HAP-1 (cell line): ENCODE results near the gene RGS9BP.
A peak's percentile ranks its signal among the peaks of the same experiment; 100 is the strongest.

Experiments used
- DNase-seq, 2 experiments: peaks; one replicate each; pipeline ENCODE4 v3.0.0-alpha.2; 2016 to 2020; ENCODE audit warnings: low spot score in 2 of 2
- H3K27me3 ChIP-seq: fragments of 250-450 bp; sonication (Bioruptor Pico); 2 replicates; pipeline ENCODE4 v1.5.1; 2020; ENCODE audit warnings: low read depth, mild to moderate bottlenecking, moderate library complexity
- H3K36me3 ChIP-seq: fragments of 250-450 bp; sonication (Bioruptor Pico); replicated peaks from 2 replicates; pipeline ENCODE4 v1.5.1; 2020; ENCODE audit warnings: mild to moderate bottlenecking
- H3K4me1 ChIP-seq: fragments of 250-450 bp; sonication (Bioruptor Pico); 2 replicates; pipeline ENCODE4 v1.5.1; 2020; ENCODE audit warnings: mild to moderate bottlenecking
- H3K4me3 ChIP-seq: fragments of 250-450 bp; sonication (Bioruptor Pico); 2 replicates; pipeline ENCODE4 v1.5.1; 2020; ENCODE audit warnings: mild to moderate bottlenecking, moderate library complexity
- H3K9me3 ChIP-seq: fragments of 250-450 bp; sonication (Bioruptor Pico); 2 replicates; pipeline ENCODE4 v1.5.1; 2020; ENCODE audit warnings: mild to moderate bottlenecking, moderate library complexity
- in situ Hi-C: fragments of 300-500 bp; cut with MboI; formaldehyde crosslinking; loops from 3 replicates; pipeline ENCODE4 v1.14.3; 2020; ENCODE audit warnings: low sequenced_read_pairs, inconsistent platforms, mixed read lengths

Gene RGS9BP

GRCh38 chr19:32719611-32720059 is 44.0 kb downstream of the RGS9BP start, which contains the start of gene TDRD12:
Gene TDRD12 (plus strand): TSS chr19:32719767. CDS start chr19:32720073, 306 bp downstream.
- in situ Hi-C loops, result no loop called here
- Histone ChIP-seq H3K36me3 (peaks cover 4% of the 10 kb centered on the region), H3K4me1 (no peaks in the 10 kb centered on the region), H3K9me3 (no peaks in the 10 kb centered on the region), H3K27me3 (no peaks in the 10 kb centered on the region), H3K4me3 (no peak within 1 kb of the TSS)
- DNase-seq, result peak in 1 of 2 experiments; percentile 25

GRCh38 chr19:32720216-32720935 is 44.7 kb downstream of the RGS9BP start:
- H3K27me3 ChIP-seq, result no peaks in the 10 kb centered on the region
- DNase-seq, result no peak
- H3K36me3 ChIP-seq, result 0 out of 2 replicates have a peak, but pooled peaks cover 4% of the 10 kb centered on the region
- H3K4me1 ChIP-seq, result no peaks in the 10 kb centered on the region
- no peak overlapping the region for H3K4me3 ChIP-seq
- in situ Hi-C loops, result no loop called here
- H3K9me3 ChIP-seq, result no peaks in the 10 kb centered on the region

DNA sequence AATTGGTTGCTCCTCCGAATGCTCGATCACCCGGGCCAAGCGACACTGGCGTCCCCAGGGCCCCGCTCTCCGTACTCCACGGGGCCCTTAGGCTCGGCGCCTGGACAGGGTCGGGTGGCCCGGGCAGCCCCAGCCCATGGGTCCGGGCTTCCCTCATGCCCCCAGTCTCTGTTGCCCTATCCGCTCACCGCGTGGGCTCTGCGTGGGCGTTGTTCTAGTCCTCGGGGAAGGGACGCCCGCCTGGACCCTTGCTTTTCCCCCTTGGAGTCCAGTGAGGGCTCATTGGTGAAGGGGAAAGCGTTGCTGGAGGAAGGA is 45.2 kb downstream of the RGS9BP start:
- DNase-seq, result no peak
- in situ Hi-C loops, result no loop called here
- H3K27me3 ChIP-seq, result no peaks in the 10 kb centered on the region
- no peaks in the 10 kb centered on the region for H3K9me3 ChIP-seq
- 0 out of 2 replicates have a peak, but pooled peaks cover 4% of the 10 kb centered on the region for H3K36me3 ChIP-seq
- H3K4me3 ChIP-seq, result no peak overlapping the region
- no peaks in the 10 kb centered on the region for H3K4me1 ChIP-seq
